ENCODE measurements around the gene SNX13.

The SNX13 gene

GRCh38 chr7:17898111-17898510, 42.2 kb downstream of the SNX13 start:
- peaks cover 23% of the 10 kb centered on the region for H3K4me1 Mint-ChIP-seq
- no peak overlapping the region for H3K27ac Mint-ChIP-seq (ENCODE audit: low read depth)
- ATAC-seq (replicated peaks; ENCODE audit: extremely low read depth, poor library complexity, severe bottlenecking) (no peak), DNase-seq (ENCODE audit: low spot score in 2 of 2) (no peak)
- H3K36me3 Mint-ChIP-seq (ENCODE audit: insufficient read depth) = peaks cover 4% of the 10 kb centered on the region
- H3K4me3 Mint-ChIP-seq = no peak overlapping the region
- H3K9me3 Mint-ChIP-seq = no peaks in the 10 kb centered on the region
- H3K27me3 Mint-ChIP-seq = no peaks in the 10 kb centered on the region

GRCh38 chr7:17887286-17887685, 53.0 kb downstream of the SNX13 start:
- H3K27ac Mint-ChIP-seq (ENCODE audit: low read depth) = no peak overlapping the region
- H3K4me1 Mint-ChIP-seq = no peaks in the 10 kb centered on the region
- H3K9me3 Mint-ChIP-seq = no peaks in the 10 kb centered on the region
- DNase-seq (ENCODE audit: low spot score in 2 of 2) (no peak), ATAC-seq (replicated peaks; ENCODE audit: extremely low read depth, poor library complexity, severe bottlenecking) (no peak)
- peaks cover 25% of the 10 kb centered on the region for H3K36me3 Mint-ChIP-seq (ENCODE audit: insufficient read depth)
- no peaks in the 10 kb centered on the region for H3K27me3 Mint-ChIP-seq
- H3K4me3 Mint-ChIP-seq = no peak overlapping the region

- DNase-seq (ENCODE audit: low spot score in 2 of 2) (no peak), ATAC-seq (replicated peaks; ENCODE audit: extremely low read depth, poor library complexity, severe bottlenecking) (no peak)
- no peaks in the 10 kb centered on the region for H3K9me3 Mint-ChIP-seq
- no peaks in the 10 kb centered on the region for H3K27me3 Mint-ChIP-seq
- H3K4me1 Mint-ChIP-seq = no peaks in the 10 kb centered on the region
- peaks cover 8% of the 10 kb centered on the region for H3K36me3 Mint-ChIP-seq (ENCODE audit: insufficient read depth)
- H3K27ac Mint-ChIP-seq (ENCODE audit: low read depth) = no peak overlapping the region
- no peak overlapping the region for H3K4me3 Mint-ChIP-seq
Observed at GRCh38 chr7:17882685-17883084, 57.6 kb downstream of the SNX13 start.

GRCh38 chr7:17879075-17879661, 61.1 kb downstream of the SNX13 start:
- peaks cover 4% of the 10 kb centered on the region for H3K36me3 Mint-ChIP-seq (ENCODE audit: insufficient read depth)
- DNase-seq (ENCODE audit: low spot score in 2 of 2) = no peak
- H3K27me3 Mint-ChIP-seq = no peaks in the 10 kb centered on the region
- no peak overlapping the region for H3K27ac Mint-ChIP-seq (ENCODE audit: low read depth)
- no peak overlapping the region for H3K4me3 Mint-ChIP-seq
- H3K9me3 Mint-ChIP-seq = no peaks in the 10 kb centered on the region
- no peak for ATAC-seq (replicated peaks; ENCODE audit: extremely low read depth, poor library complexity, severe bottlenecking)
- H3K4me1 Mint-ChIP-seq = no peaks in the 10 kb centered on the region

GRCh38 chr7:17878627-17879026, 61.7 kb downstream of the SNX13 start:
- Mint-ChIP-seq H3K36me3 (ENCODE audit: insufficient read depth) (peaks cover 7% of the 10 kb centered on the region), H3K4me1 (no peaks in the 10 kb centered on the region), H3K9me3 (no peaks in the 10 kb centered on the region), H3K27ac (ENCODE audit: low read depth) (no peak overlapping the region), H3K4me3 (no peak overlapping the region), H3K27me3 (no peaks in the 10 kb centered on the region)
- DNase-seq (ENCODE audit: low spot score in 2 of 2) (no peak), ATAC-seq (replicated peaks; ENCODE audit: extremely low read depth, poor library complexity, severe bottlenecking) (no peak)

GRCh38 chr7:17871815-17872533, 68.3 kb downstream of the SNX13 start:
- H3K27ac Mint-ChIP-seq (ENCODE audit: low read depth) = no peak overlapping the region
- H3K4me3 Mint-ChIP-seq = no peak overlapping the region
- H3K27me3 Mint-ChIP-seq = no peaks in the 10 kb centered on the region
- no peaks in the 10 kb centered on the region for H3K4me1 Mint-ChIP-seq
- no peaks in the 10 kb centered on the region for H3K9me3 Mint-ChIP-seq
- no peak for DNase-seq (ENCODE audit: low spot score in 2 of 2)
- peaks cover 20% of the 10 kb centered on the region for H3K36me3 Mint-ChIP-seq (ENCODE audit: insufficient read depth)
- no peak for ATAC-seq (replicated peaks; ENCODE audit: extremely low read depth, poor library complexity, severe bottlenecking)

GRCh38 chr7:17870406-17870805, 69.9 kb downstream of the SNX13 start:
- ATAC-seq (replicated peaks; ENCODE audit: extremely low read depth, poor library complexity, severe bottlenecking) (no peak), DNase-seq (ENCODE audit: low spot score in 2 of 2) (no peak)
- no peak overlapping the region for H3K4me3 Mint-ChIP-seq
- no peaks in the 10 kb centered on the region for H3K9me3 Mint-ChIP-seq
- peaks cover 9% of the 10 kb centered on the region for H3K4me1 Mint-ChIP-seq
- peaks cover 27% of the 10 kb centered on the region for H3K36me3 Mint-ChIP-seq (ENCODE audit: insufficient read depth)
- H3K27me3 Mint-ChIP-seq = no peaks in the 10 kb centered on the region
- no peak overlapping the region for H3K27ac Mint-ChIP-seq (ENCODE audit: low read depth)

GRCh38 chr7:17863809-17864143, 76.5 kb downstream of the SNX13 start:
- peaks cover 24% of the 10 kb centered on the region for H3K36me3 Mint-ChIP-seq (ENCODE audit: insufficient read depth)
- ATAC-seq (replicated peaks; ENCODE audit: extremely low read depth, poor library complexity, severe bottlenecking) = no peak
- no peak overlapping the region for H3K4me3 Mint-ChIP-seq

GRCh38 chr7:17863095-17863808, 77.0 kb downstream of the SNX13 start:
- DNase-seq (ENCODE audit: low spot score in 2 of 2) (no peak), ATAC-seq (replicated peaks; ENCODE audit: extremely low read depth, poor library complexity, severe bottlenecking) (no peak)
- Mint-ChIP-seq H3K9me3 (peaks cover 6% of the 10 kb centered on the region), H3K4me1 (peaks cover 48% of the 10 kb centered on the region), H3K36me3 (ENCODE audit: insufficient read depth) (peaks cover 24% of the 10 kb centered on the region), H3K27me3 (no peaks in the 10 kb centered on the region), H3K27ac (ENCODE audit: low read depth) (no peak overlapping the region), H3K4me3 (no peak overlapping the region)

More at GRCh38 chr7:17863809-17864143, 76.5 kb downstream of the SNX13 start:
- Mint-ChIP-seq H3K27me3 (no peaks in the 10 kb centered on the region), H3K9me3 (peaks cover 6% of the 10 kb centered on the region), H3K4me1 (peaks cover 48% of the 10 kb centered on the region), H3K27ac (ENCODE audit: low read depth) (peak overlapping the region; percentile 52)
- no peak for DNase-seq (ENCODE audit: low spot score in 2 of 2)

GRCh38 chr7:17856251-17856650, 84.0 kb downstream of the SNX13 start:
- no peak for ATAC-seq (replicated peaks; ENCODE audit: extremely low read depth, poor library complexity, severe bottlenecking)
- H3K27me3 Mint-ChIP-seq = no peaks in the 10 kb centered on the region
- H3K4me1 Mint-ChIP-seq = peaks cover 56% of the 10 kb centered on the region
- H3K36me3 Mint-ChIP-seq (ENCODE audit: insufficient read depth) = peaks cover 18% of the 10 kb centered on the region
- no peak for DNase-seq (ENCODE audit: low spot score in 2 of 2)
- H3K27ac Mint-ChIP-seq (ENCODE audit: low read depth) = no peak overlapping the region
- no peak overlapping the region for H3K4me3 Mint-ChIP-seq
- peaks cover 6% of the 10 kb centered on the region for H3K9me3 Mint-ChIP-seq

GRCh38 chr7:17855202-17855601, 85.1 kb downstream of the SNX13 start:
- H3K4me3 Mint-ChIP-seq = no peak overlapping the region
- H3K9me3 Mint-ChIP-seq = peaks cover 6% of the 10 kb centered on the region
- no peaks in the 10 kb centered on the region for H3K27me3 Mint-ChIP-seq
- peaks cover 49% of the 10 kb centered on the region for H3K4me1 Mint-ChIP-seq
- DNase-seq (ENCODE audit: low spot score in 2 of 2) (no peak), ATAC-seq (replicated peaks; ENCODE audit: extremely low read depth, poor library complexity, severe bottlenecking) (no peak)
- H3K36me3 Mint-ChIP-seq (ENCODE audit: insufficient read depth) = peaks cover 15% of the 10 kb centered on the region
- no peak overlapping the region for H3K27ac Mint-ChIP-seq (ENCODE audit: low read depth)

GRCh38 chr7:17854261-17855047, 85.8 kb downstream of the SNX13 start:
- DNase-seq (ENCODE audit: low spot score in 2 of 2) (no peak), ATAC-seq (replicated peaks; ENCODE audit: extremely low read depth, poor library complexity, severe bottlenecking) (no peak)
- Mint-ChIP-seq H3K27me3 (no peaks in the 10 kb centered on the region), H3K9me3 (peaks cover 6% of the 10 kb centered on the region), H3K4me1 (peaks cover 42% of the 10 kb centered on the region), H3K4me3 (no peak overlapping the region), H3K36me3 (ENCODE audit: insufficient read depth) (peaks cover 14% of the 10 kb centered on the region), H3K27ac (ENCODE audit: low read depth) (peak overlapping the region; percentile 19)
